GM12801 (cell line): ENCODE data around the gene MAP3K5.

Source experiments
- CTCF ChIP-seq: IDR thresholded peaks from one replicate; pipeline ENCODE4 v1.5.1; 2011; ENCODE audit warnings: control low read depth; ENCODE audit not compliant: insufficient read length; ENCODE audit errors: extremely low read depth

MAP3K5 gene

GRCh38 chr6:136750696-136751521 is 41.4 kb downstream of the MAP3K5 start:
- no peak for TF ChIP-seq CTCF

- TF ChIP-seq CTCF: no peak
Measured at GRCh38 chr6:136749359-136749997, 42.8 kb downstream of the MAP3K5 start.

GRCh38 chr6:136747507-136747906 is 44.8 kb downstream of the MAP3K5 start:
- no peak for TF ChIP-seq CTCF

- TF ChIP-seq CTCF: no peak
Measured at GRCh38 chr6:136745300-136745699, 47.0 kb downstream of the MAP3K5 start.

GRCh38 chr6:136744889-136745288 is 47.4 kb downstream of the MAP3K5 start:
- TF ChIP-seq CTCF: no peak

GRCh38 chr6:136742125-136742524 is 50.2 kb downstream of the MAP3K5 start:
- TF ChIP-seq CTCF: no peak

GRCh38 chr6:136740050-136740974 is 52.0 kb downstream of the MAP3K5 start:
- no peak for TF ChIP-seq CTCF
